K562 (cell line): Measurements from ENCODE around the gene RUNDC3A. TPM values are rescaled to one million over a fixed set of nuclear protein-coding genes. Genes with fewer than 3 reads are reported as not detected.

Experiments
- ATAC-seq: fragments of 200-7000 bp; cut with Tn5 transposase; 3 replicates; pipeline ENCODE4 v1.9.1; 2020; ENCODE audit warnings: moderate library complexity
- BruUV-seq: library from RNA; stranded (reverse); fragments of 400-500 nt; replicated peaks from 2 replicates; lab custom pipeline; 2021; lab: Mats Ljungman, UMichigan
- CTCF ChIA-PET: fragments of 300-600 bp; formaldehyde crosslinking; extraction: SDS; loops from one replicate; lab custom pipeline; 2021; ENCODE audit warnings: low intra/inter-chr PET ratio; lab: Yijun Ruan, JAX
- POLR2A ChIA-PET: fragments of 300-600, 350-650 bp; sonication (Branson Sonifier 250); formaldehyde crosslinking; extraction: SDS; loops from one replicate; lab custom pipeline; 2021; ENCODE audit warnings: antibody characterized with exemption, inconsistent platforms; lab: Yijun Ruan, JAX
- DNase-seq, 4 experiments: peaks; one replicate each; pipeline versions ENCODE4 v3.0.0 to v3.0.0-alpha.2; 2011 to 2018; ENCODE audit warnings: low spot score in 3 of 4, mixed read lengths in 3 of 4; ENCODE audit errors: extremely low read depth in 1 of 4
- FAIRE-seq: peaks from 2 replicates; lab custom pipeline; 2011; peaks lifted over from hg19 to GRCh38; lab: Jason Lieb, UNC
- H2AFZ ChIP-seq: 2 replicates; pipeline ENCODE4 v1.6.0; 2011; ENCODE audit warnings: low read depth, low read length, control low read depth, inconsistent platforms
- H3K27ac ChIP-seq: fragments of 200-600 bp; 3 replicates; pipeline ENCODE4 v1.8.0; 2011; ENCODE audit warnings: low read depth, mild to moderate bottlenecking, control low read depth, inconsistent platforms, low read length, moderate library complexity, mixed read lengths; ENCODE audit errors: extremely low read depth
- H3K27me3 ChIP-seq, 2 experiments: fragments of 300-600 bp in 1 of 2; 2 replicates in 1 of 2; 3 replicates in 1 of 2; pipeline versions ENCODE4 v1.6.0 to v1.8.0; 2011; ENCODE audit warnings: inconsistent platforms in 2 of 2, low read length in 2 of 2, mild to moderate bottlenecking in 1 of 2, mixed read lengths in 1 of 2, moderate library complexity in 1 of 2; ENCODE audit not compliant: control insufficient read depth in 2 of 2, insufficient read depth in 2 of 2
- H3K36me3 ChIP-seq: fragments of 300-600 bp; 3 replicates; pipeline ENCODE4 v1.8.0; 2011; ENCODE audit warnings: mild to moderate bottlenecking, low read length, inconsistent platforms; ENCODE audit not compliant: control insufficient read depth, insufficient read depth
- H3K4me1 ChIP-seq, 2 experiments: fragments of 200-600 bp in 1 of 2; replicated peaks in 1 of 2; 2 replicates in 1 of 2; 3 replicates in 1 of 2; pipeline versions ENCODE4 v1.5.1 to v1.8.0; 2011; ENCODE audit warnings: inconsistent platforms in 2 of 2, low read length in 2 of 2, mild to moderate bottlenecking in 1 of 2, mixed read lengths in 1 of 2, moderate library complexity in 1 of 2; ENCODE audit not compliant: control insufficient read depth in 2 of 2, insufficient read depth in 2 of 2
- H3K4me2 ChIP-seq: 2 replicates; pipeline ENCODE4 v1.6.1; 2011; ENCODE audit warnings: low read length, control low read depth, inconsistent platforms, mixed read lengths; ENCODE audit not compliant: insufficient read depth
- H3K4me3 ChIP-seq: fragments of 200-600 bp; sonication (generic), shearing (Covaris generic); 2 replicates; pipeline ENCODE4 v1.5.1; 2016; ENCODE audit warnings: control low read depth, inconsistent platforms
- H3K79me2 ChIP-seq: fragments of 200-600 bp; 3 replicates; pipeline ENCODE4 v1.8.0; 2011; ENCODE audit warnings: low read length, inconsistent platforms; ENCODE audit not compliant: control insufficient read depth, insufficient read depth
- H3K9ac ChIP-seq, 2 experiments: 2 replicates each; pipeline versions ENCODE4 v1.6.0 to v1.6.1; 2011; ENCODE audit warnings: low read depth in 2 of 2, low read length in 2 of 2, control low read depth in 1 of 2, inconsistent platforms in 1 of 2, mild to moderate bottlenecking in 1 of 2, mixed read lengths in 1 of 2; ENCODE audit not compliant: insufficient read depth in 1 of 2
- H3K9me1 ChIP-seq: one replicate; pipeline ENCODE4 v1.6.0; 2011; ENCODE audit warnings: inconsistent platforms, mild to moderate bottlenecking, low read length, moderate library complexity; ENCODE audit not compliant: control insufficient read depth, insufficient read depth
- H3K9me3 ChIP-seq: replicated peaks from 2 replicates; pipeline ENCODE4 v1.5.1; 2011; ENCODE audit warnings: low read depth, low read length, inconsistent platforms; ENCODE audit not compliant: control insufficient read depth, insufficient read depth
- H4K20me1 ChIP-seq: replicated peaks from 2 replicates; pipeline ENCODE4 v1.6.1; 2011; ENCODE audit warnings: low read length, inconsistent platforms, mixed read lengths; ENCODE audit not compliant: control insufficient read depth, insufficient read depth
- ARID1B ChIP-seq: fragments of 450-650 bp; IDR thresholded peaks from 2 replicates; pipeline ENCODE4 v1.6.1; 2016; ENCODE audit warnings: antibody characterized with exemption, mild to moderate bottlenecking, inconsistent platforms
- CHCHD3 ChIP-seq: fragments of 250-450 bp; sonication (Bioruptor Pico); IDR thresholded peaks from 2 replicates; pipeline ENCODE4 v2.1.2; 2022; ENCODE audit warnings: mild to moderate bottlenecking
- CREBBP ChIP-seq: IDR thresholded peaks from one replicate; pipeline ENCODE4 v1.6.1; 2012; ENCODE audit warnings: low read depth, mild to moderate bottlenecking, control low read depth, inconsistent platforms, low read length
- MECOM ChIP-seq: fragments of 250-450 bp; sonication (Bioruptor Pico); IDR thresholded peaks from 2 replicates; pipeline ENCODE4 v1.8.0; 2022; ENCODE audit warnings: inconsistent platforms
- NCOA1 ChIP-seq: fragments of 450-650 bp; IDR thresholded peaks from 2 replicates; pipeline ENCODE4 v1.6.1; 2016; ENCODE audit warnings: low read depth
- RNF2 ChIP-seq: sonication (generic); IDR thresholded peaks from 2 replicates; pipeline ENCODE4 v1.6.1; 2016
- ZNF507 ChIP-seq: conservative IDR thresholded peaks from 2 replicates; pipeline ENCODE4 v1.6.1; 2017; ENCODE audit warnings: missing genetic modification characterization, missing compliant biosample characterization
- ZNF717 ChIP-seq: fragments of 250-450 bp; sonication (Bioruptor Pico); IDR thresholded peaks from 2 replicates; pipeline ENCODE4 v1.5.0; 2021
- WGBS: fragments of 100-300 bp; shearing (Covaris generic); methylation state at CpG from one replicate; pipeline ENCODE4 v1.1.6; 2016; ENCODE audit warnings: low coverage, mixed read lengths; ENCODE audit not compliant: insufficient coverage; ENCODE audit errors: missing lambda C conversion rate; 5-methylcytosine and 5-hydroxymethylcytosine counted together
- in situ Hi-C: fragments of 300-500 bp; cut with MboI; formaldehyde crosslinking; loops from 4 replicates; pipeline ENCODE4 v1.15.0; 2018; ENCODE audit warnings: inconsistent platforms, mixed read lengths
- intact Hi-C: fragments of 100-400 bp; cut with micrococcal nuclease; formaldehyde crosslinking; loops from 2 replicates; pipeline ENCODE4 v1.14.2; 2022
- polyA plus RNA-seq, 8 experiments: library from polyadenylated mRNA; depleted of rRNA in 4 of 8; stranded (reverse) in 5 of 8; unstranded in 3 of 8; fragments of >200 nt; fragmentation: Nextera tagmentation in 2 of 8; fragmentation: Illumina TruSeq in 1 of 8; extraction: Ambion mirVana in 2 of 8; extraction: Trizol in 1 of 8; gene quantifications; 2 replicates each; pipeline versions ENCODE4 v1.2.1 to v1.2.3, GENCODE V29; 2011 to 2014; ENCODE audit warnings: inconsistent platforms in 1 of 8, missing spikeins in 1 of 8
- total RNA-seq, 7 experiments: library from RNA; depleted of rRNA in 6 of 7; stranded (reverse); fragments of >200 nt in 6 of 7; fragmentation: Illumina TruSeq in 2 of 7; extraction: Trizol in 2 of 7; gene quantifications; 2 replicates each; pipeline versions ENCODE4 v1.2.1 to v1.2.3, GENCODE V29; 2011 to 2021; ENCODE audit warnings: low replicate concordance in 1 of 7
- TF ChIP-seq, protein P1 (sequence below), 3 experiments: fragments of 200-800 bp in 1 of 3; fragments of 250-450 bp in 1 of 3; fragments of 450-650 bp in 1 of 3; sonication (Bioruptor Pico) in 1 of 3; sonication (Bioruptor generic) in 1 of 3; formaldehyde crosslinking in 1 of 3; IDR thresholded peaks; 2 replicates each; pipeline versions ENCODE4 v1.6.1 to v1.8.0; 2016 to 2022; ENCODE audit warnings: mild to moderate bottlenecking in 2 of 3, missing genetic modification characterization in 2 of 3, missing compliant biosample characterization in 1 of 3, moderate library complexity in 1 of 3
- TF ChIP-seq, protein P2 (sequence below): fragments of 250-450 bp; sonication (Bioruptor Pico); IDR thresholded peaks from 2 replicates; pipeline ENCODE4 v1.5.0; 2021; ENCODE audit warnings: mild to moderate bottlenecking, moderate library complexity
- TF ChIP-seq, protein P3 (sequence below): fragments of 250-450 bp; sonication (Bioruptor Pico); IDR thresholded peaks from 2 replicates; pipeline ENCODE4 v1.4.0; 2020; ENCODE audit warnings: mild to moderate bottlenecking, moderate library complexity
- TF ChIP-seq, protein P4 (sequence below): sonication (generic); formaldehyde crosslinking; IDR thresholded peaks from 2 replicates; pipeline ENCODE4 v1.8.0; 2022; ENCODE audit warnings: missing genetic modification reagents, mild to moderate bottlenecking, borderline replicate concordance

Gene RUNDC3A
- total and polyA plus RNA-seq, 9 of the 15 experiments (the other 6 are each of a cell fraction or from before 2014, with no cell fraction given): not detected

DNA sequence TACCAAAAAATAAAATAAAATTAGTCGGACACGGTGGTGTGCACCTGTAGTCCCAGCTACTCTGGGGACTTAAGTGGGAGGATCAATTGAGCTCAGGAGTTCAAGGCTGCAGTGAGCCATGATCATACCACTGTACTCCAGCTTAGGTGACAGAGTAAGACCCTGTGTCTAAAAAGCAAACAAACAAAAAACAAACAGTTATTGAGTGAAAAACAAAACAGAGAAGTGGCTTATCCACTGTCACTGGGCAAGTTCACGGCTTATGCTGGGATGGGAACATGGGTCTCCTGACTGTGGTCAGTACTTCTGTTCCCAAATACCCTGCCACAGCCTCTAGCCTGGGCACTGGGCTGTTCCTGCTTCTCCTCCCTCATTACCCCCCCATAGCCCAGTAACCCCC, 27.2 kb downstream of the RUNDC3A start:
- H3K4me2 ChIP-seq: no peak overlapping the region
- WGBS: 21% methylated on average over 3 of the region's 3 CpGs
- no TSS peak for BruUV-seq
- no peak overlapping the region for H3K9ac ChIP-seq
- no peak overlapping the region for H3K4me3 ChIP-seq
- ChIA-PET POLR2A (interaction anchor here (0.6 kb wide), 1 partner anchor 8 kb away, joined by 3 read pairs; no protein-coding TSS in a partner anchor), CTCF (no interaction called here)
- H3K79me2 ChIP-seq: no peaks in the 10 kb centered on the region
- H2AFZ ChIP-seq: no peak overlapping the region
- FAIRE-seq (no peak), ATAC-seq (no peak), DNase-seq (no peak)
- no peaks in the 10 kb centered on the region for H3K36me3 ChIP-seq
- H4K20me1 ChIP-seq: no peaks in the 10 kb centered on the region
- no peaks in the 10 kb centered on the region for H3K9me3 ChIP-seq
- no peak overlapping the region for H3K27ac ChIP-seq
- peaks cover 3 to 6% of the 10 kb centered on the region in 2 experiments; a peak in 4 of 5 replicates for H3K4me1 ChIP-seq
- no peaks in the 10 kb centered on the region for H3K27me3 ChIP-seq
- in situ Hi-C loops: loop anchor here (25.0 kb wide), 1 partner anchor 398 kb away; the partner anchor contains the start of gene PPY
- intact Hi-C loops: no loop called here
- no peaks in the 10 kb centered on the region for H3K9me1 ChIP-seq
- TF ChIP-seq, protein P1, sequence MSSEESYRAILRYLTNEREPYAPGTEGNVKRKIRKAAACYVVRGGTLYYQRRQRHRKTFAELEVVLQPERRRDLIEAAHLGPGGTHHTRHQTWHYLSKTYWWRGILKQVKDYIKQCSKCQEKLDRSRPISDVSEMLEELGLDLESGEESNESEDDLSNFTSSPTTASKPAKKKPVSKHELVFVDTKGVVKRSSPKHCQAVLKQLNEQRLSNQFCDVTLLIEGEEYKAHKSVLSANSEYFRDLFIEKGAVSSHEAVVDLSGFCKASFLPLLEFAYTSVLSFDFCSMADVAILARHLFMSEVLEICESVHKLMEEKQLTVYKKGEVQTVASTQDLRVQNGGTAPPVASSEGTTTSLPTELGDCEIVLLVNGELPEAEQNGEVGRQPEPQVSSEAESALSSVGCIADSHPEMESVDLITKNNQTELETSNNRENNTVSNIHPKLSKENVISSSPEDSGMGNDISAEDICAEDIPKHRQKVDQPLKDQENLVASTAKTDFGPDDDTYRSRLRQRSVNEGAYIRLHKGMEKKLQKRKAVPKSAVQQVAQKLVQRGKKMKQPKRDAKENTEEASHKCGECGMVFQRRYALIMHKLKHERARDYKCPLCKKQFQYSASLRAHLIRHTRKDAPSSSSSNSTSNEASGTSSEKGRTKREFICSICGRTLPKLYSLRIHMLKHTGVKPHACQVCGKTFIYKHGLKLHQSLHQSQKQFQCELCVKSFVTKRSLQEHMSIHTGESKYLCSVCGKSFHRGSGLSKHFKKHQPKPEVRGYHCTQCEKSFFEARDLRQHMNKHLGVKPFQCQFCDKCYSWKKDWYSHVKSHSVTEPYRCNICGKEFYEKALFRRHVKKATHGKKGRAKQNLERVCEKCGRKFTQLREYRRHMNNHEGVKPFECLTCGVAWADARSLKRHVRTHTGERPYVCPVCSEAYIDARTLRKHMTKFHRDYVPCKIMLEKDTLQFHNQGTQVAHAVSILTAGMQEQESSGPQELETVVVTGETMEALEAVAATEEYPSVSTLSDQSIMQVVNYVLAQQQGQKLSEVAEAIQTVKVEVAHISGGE (CRISPR knock-in tag; IDR thresholded peaks at IDR 0.05): no peak
- TF ChIP-seq ZNF507 (tag) (no peak), ARID1B (no peak), NCOA1 (no peak), MECOM (no peak), RNF2 (no peak), CHCHD3 (no peak), ZNF717 (no peak), CREBBP (no peak)
- TF ChIP-seq, protein P2, sequence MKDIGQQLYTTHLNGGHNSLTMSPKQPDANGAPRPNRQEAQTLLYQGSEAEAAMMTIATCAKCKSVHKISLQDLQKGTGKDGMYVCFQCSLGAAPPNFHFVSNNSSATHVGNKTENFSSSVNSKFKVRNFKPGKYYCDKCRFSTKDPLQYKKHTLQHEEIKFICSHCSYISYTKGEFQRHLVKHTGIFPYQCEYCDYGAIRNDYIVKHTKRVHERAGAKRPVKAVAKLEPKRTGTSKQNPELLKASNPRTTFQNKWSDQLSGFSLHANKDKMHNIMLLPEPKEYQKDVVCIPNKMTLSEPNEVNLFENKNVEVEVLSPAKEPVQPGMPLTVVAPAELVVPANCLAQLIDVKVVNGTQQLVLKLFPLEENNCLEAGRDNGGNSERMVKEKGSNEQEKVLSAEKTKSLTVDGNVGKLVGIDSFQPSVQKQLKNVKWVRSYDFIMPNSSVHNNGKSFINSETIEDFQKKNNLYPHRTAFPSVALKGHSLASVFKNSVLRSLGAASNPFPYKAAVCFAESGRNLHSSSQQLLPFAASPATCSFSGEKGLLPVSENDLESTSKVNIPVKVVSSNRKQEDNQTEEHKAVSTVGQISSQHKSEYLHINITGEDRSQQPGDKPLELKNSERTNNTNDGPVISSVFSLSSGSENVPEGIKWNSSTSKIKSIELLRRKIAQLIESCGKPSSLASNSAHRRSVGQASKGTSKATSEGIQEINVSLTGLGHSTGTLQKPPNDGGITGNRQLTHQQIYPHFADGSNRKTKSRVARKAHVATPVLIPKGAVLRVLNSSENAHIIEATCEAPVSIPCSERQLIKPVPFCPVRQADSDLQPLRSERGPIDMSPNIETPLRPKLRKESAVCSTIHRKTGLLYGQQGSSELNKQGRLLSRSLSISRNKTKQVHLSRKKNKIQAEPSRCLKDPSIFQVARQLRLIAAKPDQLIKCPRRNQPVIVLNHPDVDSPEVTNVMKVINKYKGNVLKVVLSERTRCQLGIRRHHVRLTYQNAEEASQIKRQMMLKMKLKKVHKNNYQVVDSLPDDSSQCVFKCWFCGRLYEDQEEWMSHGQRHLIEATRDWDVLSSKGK (CRISPR knock-in tag): no peak
- TF ChIP-seq, protein P3, sequence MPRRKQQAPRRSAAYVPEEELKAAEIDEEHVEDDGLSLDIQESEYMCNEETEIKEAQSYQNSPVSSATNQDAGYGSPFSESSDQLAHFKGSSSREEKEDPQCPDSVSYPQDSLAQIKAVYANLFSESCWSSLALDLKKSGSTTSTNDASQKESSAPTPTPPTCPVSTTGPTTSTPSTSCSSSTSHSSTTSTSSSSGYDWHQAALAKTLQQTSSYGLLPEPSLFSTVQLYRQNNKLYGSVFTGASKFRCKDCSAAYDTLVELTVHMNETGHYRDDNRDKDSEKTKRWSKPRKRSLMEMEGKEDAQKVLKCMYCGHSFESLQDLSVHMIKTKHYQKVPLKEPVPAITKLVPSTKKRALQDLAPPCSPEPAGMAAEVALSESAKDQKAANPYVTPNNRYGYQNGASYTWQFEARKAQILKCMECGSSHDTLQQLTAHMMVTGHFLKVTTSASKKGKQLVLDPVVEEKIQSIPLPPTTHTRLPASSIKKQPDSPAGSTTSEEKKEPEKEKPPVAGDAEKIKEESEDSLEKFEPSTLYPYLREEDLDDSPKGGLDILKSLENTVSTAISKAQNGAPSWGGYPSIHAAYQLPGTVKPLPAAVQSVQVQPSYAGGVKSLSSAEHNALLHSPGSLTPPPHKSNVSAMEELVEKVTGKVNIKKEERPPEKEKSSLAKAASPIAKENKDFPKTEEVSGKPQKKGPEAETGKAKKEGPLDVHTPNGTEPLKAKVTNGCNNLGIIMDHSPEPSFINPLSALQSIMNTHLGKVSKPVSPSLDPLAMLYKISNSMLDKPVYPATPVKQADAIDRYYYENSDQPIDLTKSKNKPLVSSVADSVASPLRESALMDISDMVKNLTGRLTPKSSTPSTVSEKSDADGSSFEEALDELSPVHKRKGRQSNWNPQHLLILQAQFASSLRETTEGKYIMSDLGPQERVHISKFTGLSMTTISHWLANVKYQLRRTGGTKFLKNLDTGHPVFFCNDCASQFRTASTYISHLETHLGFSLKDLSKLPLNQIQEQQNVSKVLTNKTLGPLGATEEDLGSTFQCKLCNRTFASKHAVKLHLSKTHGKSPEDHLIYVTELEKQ (CRISPR knock-in tag): no peak
- TF ChIP-seq, protein P4, sequence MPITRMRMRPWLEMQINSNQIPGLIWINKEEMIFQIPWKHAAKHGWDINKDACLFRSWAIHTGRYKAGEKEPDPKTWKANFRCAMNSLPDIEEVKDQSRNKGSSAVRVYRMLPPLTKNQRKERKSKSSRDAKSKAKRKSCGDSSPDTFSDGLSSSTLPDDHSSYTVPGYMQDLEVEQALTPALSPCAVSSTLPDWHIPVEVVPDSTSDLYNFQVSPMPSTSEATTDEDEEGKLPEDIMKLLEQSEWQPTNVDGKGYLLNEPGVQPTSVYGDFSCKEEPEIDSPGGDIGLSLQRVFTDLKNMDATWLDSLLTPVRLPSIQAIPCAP: no peak
